ENCODE data around the gene DPP6.

DNA sequence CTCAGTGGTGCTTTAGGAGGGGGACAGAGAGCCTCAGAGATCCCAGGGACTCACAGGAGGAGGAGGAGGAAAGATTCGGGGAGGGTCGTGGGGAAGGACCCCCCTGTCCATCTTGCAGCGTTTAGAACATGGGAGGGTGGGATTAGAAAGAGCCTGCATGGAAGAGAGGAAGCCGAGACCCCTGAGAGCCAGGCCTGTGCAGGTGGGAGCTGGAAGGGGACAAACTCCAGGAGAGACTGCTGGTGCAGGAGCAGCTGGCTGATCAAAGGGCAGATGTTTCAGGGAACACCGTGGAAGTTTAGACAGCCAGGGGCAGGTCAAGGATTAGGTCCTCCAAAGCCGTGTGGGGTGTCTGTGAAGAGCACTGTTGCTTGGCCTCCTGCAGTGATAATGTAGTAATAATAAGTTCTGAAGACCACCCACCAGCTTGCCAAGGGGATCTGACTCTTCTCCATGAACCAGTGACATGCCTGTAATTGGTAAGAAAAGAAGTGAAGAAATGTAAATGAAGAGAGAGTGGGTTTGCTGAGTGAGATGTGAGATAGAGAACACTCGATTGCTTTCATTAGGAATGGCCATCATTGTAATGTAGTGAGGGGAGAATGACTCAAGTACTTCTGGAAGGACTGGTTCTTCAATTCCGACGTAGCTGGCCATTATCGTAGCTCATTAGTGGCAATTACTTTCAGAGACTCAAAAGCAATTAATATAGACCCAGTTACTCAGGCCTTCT, 525.1 kb downstream of the DPP6 start:
- no peak for TF ChIP-seq CTCF (IDR thresholded peaks at IDR 0.05; ENCODE audit: poor library complexity)
- no peak for TF ChIP-seq EZH2phosphoT487 (IDR thresholded peaks at IDR 0.05; ENCODE audit: low read depth, severe bottlenecking, unreplicated experiment)
